BE2C (cell line): ENCODE measurements around the gene FBXO46.

Experiments used
- DNase-seq: peaks from one replicate; pipeline ENCODE4 v3.0.0-alpha.2; 2020
- H3K27me3 ChIP-seq: fragments of 250-450 bp; sonication (Bioruptor Pico); 2 replicates; pipeline ENCODE4 v1.5.1; 2020; ENCODE audit warnings: mild to moderate bottlenecking
- H3K36me3 ChIP-seq: fragments of 250-450 bp; sonication (Bioruptor Pico); 2 replicates; pipeline ENCODE4 v1.5.1; 2020; ENCODE audit warnings: mild to moderate bottlenecking
- H3K4me1 ChIP-seq: fragments of 250-450 bp; sonication (Bioruptor Pico); 2 replicates; pipeline ENCODE4 v1.5.1; 2020
- H3K4me3 ChIP-seq: 2 replicates; pipeline ENCODE4 v1.5.1; 2011; ENCODE audit warnings: low read depth, low read length
- H3K9me3 ChIP-seq: fragments of 250-450 bp; sonication (Bioruptor Pico); 2 replicates; pipeline ENCODE4 v1.5.1; 2020
- TF ChIP-seq, protein P1 (sequence below): IDR thresholded peaks from 2 replicates; pipeline ENCODE4 v1.5.1; 2012; ENCODE audit warnings: mild to moderate bottlenecking, low read depth, low read length

Gene FBXO46

GRCh38 chr19:45763691-45764294, 33.1 kb upstream of the FBXO46 start:
- no peaks in the 10 kb centered on the region for H3K4me1 ChIP-seq
- H3K27me3 ChIP-seq: peaks cover 22% of the 10 kb centered on the region
- DNase-seq: no peak
- H3K36me3 ChIP-seq: no peaks in the 10 kb centered on the region
- no peaks in the 10 kb centered on the region for H3K9me3 ChIP-seq
- TF ChIP-seq, protein P1, sequence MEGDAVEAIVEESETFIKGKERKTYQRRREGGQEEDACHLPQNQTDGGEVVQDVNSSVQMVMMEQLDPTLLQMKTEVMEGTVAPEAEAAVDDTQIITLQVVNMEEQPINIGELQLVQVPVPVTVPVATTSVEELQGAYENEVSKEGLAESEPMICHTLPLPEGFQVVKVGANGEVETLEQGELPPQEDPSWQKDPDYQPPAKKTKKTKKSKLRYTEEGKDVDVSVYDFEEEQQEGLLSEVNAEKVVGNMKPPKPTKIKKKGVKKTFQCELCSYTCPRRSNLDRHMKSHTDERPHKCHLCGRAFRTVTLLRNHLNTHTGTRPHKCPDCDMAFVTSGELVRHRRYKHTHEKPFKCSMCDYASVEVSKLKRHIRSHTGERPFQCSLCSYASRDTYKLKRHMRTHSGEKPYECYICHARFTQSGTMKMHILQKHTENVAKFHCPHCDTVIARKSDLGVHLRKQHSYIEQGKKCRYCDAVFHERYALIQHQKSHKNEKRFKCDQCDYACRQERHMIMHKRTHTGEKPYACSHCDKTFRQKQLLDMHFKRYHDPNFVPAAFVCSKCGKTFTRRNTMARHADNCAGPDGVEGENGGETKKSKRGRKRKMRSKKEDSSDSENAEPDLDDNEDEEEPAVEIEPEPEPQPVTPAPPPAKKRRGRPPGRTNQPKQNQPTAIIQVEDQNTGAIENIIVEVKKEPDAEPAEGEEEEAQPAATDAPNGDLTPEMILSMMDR: no peak
- no peak overlapping the region for H3K4me3 ChIP-seq

DNA sequence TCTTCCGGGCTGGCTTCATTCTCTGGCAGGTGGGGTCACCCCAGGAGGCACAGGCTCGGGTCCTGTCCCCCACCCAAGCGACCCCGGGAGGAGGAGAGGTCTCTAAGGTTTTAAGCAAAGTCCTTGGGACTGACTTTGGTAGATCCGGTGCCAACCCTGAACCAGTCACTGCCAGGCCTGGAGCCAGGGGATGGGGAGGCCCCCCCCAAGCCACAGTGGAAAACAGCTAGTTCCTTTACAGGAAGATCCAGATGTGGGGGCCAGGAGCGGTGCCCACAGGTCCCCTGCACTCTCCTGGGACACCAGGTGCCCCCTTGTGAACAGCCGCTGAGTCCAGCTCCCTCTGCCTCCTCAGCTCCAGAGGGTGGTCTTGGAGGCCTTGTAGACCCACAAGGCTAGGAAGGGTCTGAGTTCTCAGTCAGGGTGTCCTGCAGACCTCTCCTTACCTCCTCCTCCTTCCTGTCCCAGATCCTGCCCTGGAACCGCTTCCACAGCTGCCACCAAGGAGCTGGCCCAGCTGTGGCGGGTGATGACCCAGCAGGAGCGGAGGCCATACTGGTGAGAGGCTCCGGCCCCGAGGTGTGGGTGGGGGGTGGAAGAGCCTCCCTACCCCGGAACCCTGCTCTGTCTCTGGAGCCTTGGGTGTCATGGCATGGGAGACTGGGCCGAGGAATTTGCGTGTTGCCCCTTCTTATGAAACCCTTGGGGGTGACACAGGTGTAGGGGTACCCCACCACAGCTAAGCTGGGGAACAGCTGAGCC, 32.4 kb upstream of the FBXO46 start:
- Histone ChIP-seq H3K4me3 (no peak overlapping the region), H3K9me3 (no peaks in the 10 kb centered on the region), H3K36me3 (no peaks in the 10 kb centered on the region), H3K4me1 (no peaks in the 10 kb centered on the region), H3K27me3 (peaks cover 18% of the 10 kb centered on the region)
- TF ChIP-seq, protein P1: no peak
- no peak for DNase-seq

DNA sequence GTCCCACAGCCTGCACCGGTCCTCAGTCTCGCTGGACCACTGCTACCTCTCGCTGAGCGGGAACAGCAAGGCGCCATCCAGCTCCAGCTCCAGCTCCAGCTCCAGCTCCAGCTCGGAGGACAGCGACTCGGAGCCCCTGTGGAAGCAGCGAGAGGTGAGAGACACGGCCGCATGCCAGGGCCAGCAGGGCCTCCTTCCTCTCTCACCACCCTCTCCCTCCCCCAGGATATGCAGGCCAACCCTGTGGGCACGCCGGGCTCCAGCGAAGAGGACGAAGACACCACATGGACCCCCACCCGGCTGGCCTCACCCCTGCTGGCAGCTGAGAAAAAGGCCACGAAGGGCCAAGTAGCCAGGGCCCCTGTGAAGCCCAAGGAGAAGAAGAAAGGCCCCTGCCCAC, 31.0 kb upstream of the FBXO46 start:
- TF ChIP-seq, protein P1: no peak
- no peaks in the 10 kb centered on the region for H3K9me3 ChIP-seq
- peaks cover 5% of the 10 kb centered on the region; the same call in 1 of the 2 replicates for H3K27me3 ChIP-seq
- H3K36me3 ChIP-seq: no peaks in the 10 kb centered on the region
- DNase-seq: no peak
- no peaks in the 10 kb centered on the region for H3K4me1 ChIP-seq
- H3K4me3 ChIP-seq: no peak overlapping the region

DNA sequence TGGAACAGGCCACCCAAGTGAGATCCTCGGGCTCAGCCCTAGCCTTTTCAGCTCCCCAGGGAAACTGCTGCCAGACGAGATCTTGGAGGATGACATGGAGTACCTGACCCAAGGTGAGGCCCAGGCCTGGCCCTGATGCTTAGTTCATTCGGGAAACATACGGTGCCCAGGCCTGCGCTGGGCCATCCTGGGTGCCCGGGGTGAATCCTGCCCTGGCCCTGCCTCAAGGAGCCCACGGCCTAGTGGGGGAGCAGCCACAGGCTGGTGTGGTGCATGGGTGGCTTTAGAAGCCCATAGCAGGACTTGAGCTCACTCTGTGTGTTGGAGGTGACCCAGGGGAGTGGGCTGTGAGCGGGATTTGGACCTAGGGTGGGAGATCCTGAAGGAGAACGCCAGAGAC, 28.2 kb upstream of the FBXO46 start:
- TF ChIP-seq, protein P1: no peak
- DNase-seq: no peak

DNA sequence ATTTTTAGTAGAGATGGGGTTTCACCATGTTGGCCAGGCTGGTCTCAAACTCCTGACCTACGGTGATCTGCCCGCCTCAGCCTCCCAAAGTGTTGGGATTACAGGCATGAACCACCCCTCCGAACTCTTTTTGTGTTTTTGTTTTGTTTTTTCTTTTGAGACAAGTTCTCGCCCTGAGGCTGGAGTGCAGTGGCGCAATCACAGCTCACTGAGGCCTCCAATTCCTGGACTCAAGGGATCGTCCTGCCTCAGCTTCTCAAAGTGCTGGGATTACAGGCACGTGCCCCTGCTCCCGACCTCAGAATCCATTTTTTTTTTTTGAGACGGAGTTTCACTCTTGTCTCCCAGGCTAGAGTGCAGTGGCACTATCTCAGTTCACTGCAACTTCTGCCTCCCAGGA, 27.0 kb upstream of the FBXO46 start:
- no peaks in the 10 kb centered on the region for H3K9me3 ChIP-seq
- TF ChIP-seq, protein P1: no peak
- no peaks in the 10 kb centered on the region for H3K4me1 ChIP-seq
- H3K4me3 ChIP-seq: no peak overlapping the region
- DNase-seq: no peak
- no peaks in the 10 kb centered on the region for H3K36me3 ChIP-seq
- no peaks in the 10 kb centered on the region for H3K27me3 ChIP-seq

More for the DNA sequence above, 28.2 kb upstream of the FBXO46 start:
- Histone ChIP-seq H3K4me3 (no peak overlapping the region), H3K36me3 (no peaks in the 10 kb centered on the region), H3K27me3 (no peaks in the 10 kb centered on the region), H3K9me3 (no peaks in the 10 kb centered on the region), H3K4me1 (no peaks in the 10 kb centered on the region)

GRCh38 chr19:45754323-45754722, 23.6 kb upstream of the FBXO46 start:
- TF ChIP-seq, protein P1: no peak
- H3K27me3 ChIP-seq: no peaks in the 10 kb centered on the region
- DNase-seq: no peak

More at GRCh38 chr19:45754323-45754722, 23.6 kb upstream of the FBXO46 start:
- H3K36me3 ChIP-seq: no peaks in the 10 kb centered on the region
- H3K4me3 ChIP-seq: no peak overlapping the region
- no peaks in the 10 kb centered on the region for H3K9me3 ChIP-seq
- no peaks in the 10 kb centered on the region for H3K4me1 ChIP-seq
